HL-60 (cell line): ENCODE measurements around the gene PAWR.

Experiments used
- DNase-seq, 2 experiments: peaks; one replicate each; pipeline ENCODE4 v3.0.0-alpha.2; 2010 to 2020; ENCODE audit warnings: low read depth in 1 of 2, low spot score in 1 of 2
- H3K27ac ChIP-seq: fragments of 250-450 bp; sonication (Bioruptor Pico); replicated peaks from 2 replicates; pipeline ENCODE4 v1.5.1; 2020; ENCODE audit warnings: mild to moderate bottlenecking, moderate library complexity
- H3K27me3 ChIP-seq: fragments of 250-450 bp; sonication (Bioruptor Pico); 2 replicates; pipeline ENCODE4 v1.5.1; 2021; ENCODE audit warnings: mild to moderate bottlenecking, moderate library complexity; ENCODE audit not compliant: insufficient read depth, poor library complexity, severe bottlenecking
- H3K4me3 ChIP-seq: replicated peaks from 2 replicates; pipeline ENCODE4 v1.5.1; 2011; ENCODE audit warnings: mild to moderate bottlenecking, control low read depth, low read length; ENCODE audit not compliant: insufficient read depth
- GABPA ChIP-seq: IDR thresholded peaks from 2 replicates; pipeline ENCODE4 v1.6.1; 2012; ENCODE audit warnings: low read depth
- POLR2AphosphoS5 ChIP-seq: IDR thresholded peaks from 2 replicates; pipeline ENCODE4 v1.6.1; 2012; ENCODE audit warnings: low read depth
- SPI1 ChIP-seq: IDR thresholded peaks from 2 replicates; pipeline ENCODE4 v1.6.1; 2012; ENCODE audit warnings: low read depth, mild to moderate bottlenecking, borderline replicate concordance
- TF ChIP-seq, protein P1 (sequence below): IDR thresholded peaks from one replicate; pipeline ENCODE4 v1.5.1; 2011; ENCODE audit warnings: low read length, control low read depth, inconsistent platforms; ENCODE audit not compliant: insufficient read depth
- TF ChIP-seq, protein P2 (sequence below): IDR thresholded peaks from 2 replicates; pipeline ENCODE4 v1.6.1; 2012; ENCODE audit warnings: low read depth; ENCODE audit not compliant: insufficient replicate concordance

PAWR gene

DNA sequence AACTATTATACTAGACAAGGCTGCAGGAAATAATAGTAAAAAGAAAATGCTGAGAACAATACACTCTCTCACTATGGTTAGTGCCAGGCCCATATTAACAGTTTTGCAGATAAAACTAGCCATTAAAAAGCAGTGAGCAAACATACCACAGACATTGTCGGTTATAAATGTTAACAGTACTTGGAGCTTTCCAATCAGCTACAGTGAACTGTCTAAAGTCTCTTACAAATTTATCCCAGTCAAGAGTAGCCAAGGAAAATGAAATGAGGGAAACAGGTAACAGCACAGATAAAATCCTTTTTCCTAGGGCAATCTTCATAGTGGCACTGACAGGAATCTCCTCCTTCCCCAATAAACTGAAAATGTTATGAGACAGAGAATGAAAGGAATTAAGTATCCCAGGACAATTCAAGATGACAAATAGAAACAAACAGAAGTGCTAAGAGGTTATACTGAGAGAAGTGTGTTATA, 30.8 kb downstream of the PAWR start:
- TF ChIP-seq GABPA (no peak), SPI1 (no peak), POLR2AphosphoS5 (no peak)
- TF ChIP-seq, protein P1, sequence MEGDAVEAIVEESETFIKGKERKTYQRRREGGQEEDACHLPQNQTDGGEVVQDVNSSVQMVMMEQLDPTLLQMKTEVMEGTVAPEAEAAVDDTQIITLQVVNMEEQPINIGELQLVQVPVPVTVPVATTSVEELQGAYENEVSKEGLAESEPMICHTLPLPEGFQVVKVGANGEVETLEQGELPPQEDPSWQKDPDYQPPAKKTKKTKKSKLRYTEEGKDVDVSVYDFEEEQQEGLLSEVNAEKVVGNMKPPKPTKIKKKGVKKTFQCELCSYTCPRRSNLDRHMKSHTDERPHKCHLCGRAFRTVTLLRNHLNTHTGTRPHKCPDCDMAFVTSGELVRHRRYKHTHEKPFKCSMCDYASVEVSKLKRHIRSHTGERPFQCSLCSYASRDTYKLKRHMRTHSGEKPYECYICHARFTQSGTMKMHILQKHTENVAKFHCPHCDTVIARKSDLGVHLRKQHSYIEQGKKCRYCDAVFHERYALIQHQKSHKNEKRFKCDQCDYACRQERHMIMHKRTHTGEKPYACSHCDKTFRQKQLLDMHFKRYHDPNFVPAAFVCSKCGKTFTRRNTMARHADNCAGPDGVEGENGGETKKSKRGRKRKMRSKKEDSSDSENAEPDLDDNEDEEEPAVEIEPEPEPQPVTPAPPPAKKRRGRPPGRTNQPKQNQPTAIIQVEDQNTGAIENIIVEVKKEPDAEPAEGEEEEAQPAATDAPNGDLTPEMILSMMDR, result no peak
- TF ChIP-seq, protein P2, sequence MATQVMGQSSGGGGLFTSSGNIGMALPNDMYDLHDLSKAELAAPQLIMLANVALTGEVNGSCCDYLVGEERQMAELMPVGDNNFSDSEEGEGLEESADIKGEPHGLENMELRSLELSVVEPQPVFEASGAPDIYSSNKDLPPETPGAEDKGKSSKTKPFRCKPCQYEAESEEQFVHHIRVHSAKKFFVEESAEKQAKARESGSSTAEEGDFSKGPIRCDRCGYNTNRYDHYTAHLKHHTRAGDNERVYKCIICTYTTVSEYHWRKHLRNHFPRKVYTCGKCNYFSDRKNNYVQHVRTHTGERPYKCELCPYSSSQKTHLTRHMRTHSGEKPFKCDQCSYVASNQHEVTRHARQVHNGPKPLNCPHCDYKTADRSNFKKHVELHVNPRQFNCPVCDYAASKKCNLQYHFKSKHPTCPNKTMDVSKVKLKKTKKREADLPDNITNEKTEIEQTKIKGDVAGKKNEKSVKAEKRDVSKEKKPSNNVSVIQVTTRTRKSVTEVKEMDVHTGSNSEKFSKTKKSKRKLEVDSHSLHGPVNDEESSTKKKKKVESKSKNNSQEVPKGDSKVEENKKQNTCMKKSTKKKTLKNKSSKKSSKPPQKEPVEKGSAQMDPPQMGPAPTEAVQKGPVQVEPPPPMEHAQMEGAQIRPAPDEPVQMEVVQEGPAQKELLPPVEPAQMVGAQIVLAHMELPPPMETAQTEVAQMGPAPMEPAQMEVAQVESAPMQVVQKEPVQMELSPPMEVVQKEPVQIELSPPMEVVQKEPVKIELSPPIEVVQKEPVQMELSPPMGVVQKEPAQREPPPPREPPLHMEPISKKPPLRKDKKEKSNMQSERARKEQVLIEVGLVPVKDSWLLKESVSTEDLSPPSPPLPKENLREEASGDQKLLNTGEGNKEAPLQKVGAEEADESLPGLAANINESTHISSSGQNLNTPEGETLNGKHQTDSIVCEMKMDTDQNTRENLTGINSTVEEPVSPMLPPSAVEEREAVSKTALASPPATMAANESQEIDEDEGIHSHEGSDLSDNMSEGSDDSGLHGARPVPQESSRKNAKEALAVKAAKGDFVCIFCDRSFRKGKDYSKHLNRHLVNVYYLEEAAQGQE, result no peak
- no peak for DNase-seq
- H3K4me3 ChIP-seq, result no peak overlapping the region
- H3K27me3 ChIP-seq, result no peaks in the 10 kb centered on the region
- no peak overlapping the region for H3K27ac ChIP-seq

DNA sequence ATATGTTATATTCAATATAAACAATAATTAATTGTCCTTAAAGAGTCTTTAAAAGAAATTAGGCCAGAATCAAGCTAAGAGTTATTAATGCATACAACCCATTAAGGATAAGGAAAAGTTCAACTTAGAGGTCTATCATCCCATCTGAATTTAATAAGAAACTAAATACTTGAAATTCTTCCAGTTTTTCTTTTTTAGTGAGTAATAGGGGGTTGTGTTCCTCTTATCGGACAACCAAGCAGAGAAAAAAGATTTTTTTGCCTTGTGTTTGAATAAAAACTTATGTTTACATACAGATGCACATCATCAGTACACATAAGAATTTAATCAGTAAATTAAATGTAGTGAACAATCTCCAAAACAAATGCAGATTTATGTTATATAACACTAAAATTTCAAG, 32.5 kb downstream of the PAWR start:
- no peak overlapping the region for H3K4me3 ChIP-seq
- H3K27ac ChIP-seq, result no peak overlapping the region

DNA sequence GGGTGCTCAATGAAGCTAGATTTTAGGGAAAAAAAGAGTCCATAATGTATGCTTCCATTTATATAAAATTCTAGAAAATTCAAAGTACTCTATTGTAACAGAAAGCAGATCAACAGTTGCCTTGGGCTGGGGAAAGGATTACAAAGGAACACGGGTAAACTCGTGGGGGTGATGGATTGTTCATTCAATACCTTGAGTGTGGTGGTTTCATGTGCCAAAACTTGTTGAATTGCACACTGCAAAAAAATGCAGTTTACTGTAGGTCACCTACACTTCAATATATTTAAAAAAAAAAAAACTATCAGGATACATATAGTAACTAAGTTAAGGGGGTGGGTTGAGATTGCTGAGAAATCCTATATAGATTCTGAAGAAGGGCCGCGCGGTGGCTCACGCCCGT, 33.6 kb downstream of the PAWR start:
- no peak for DNase-seq
- no peak overlapping the region for H3K27ac ChIP-seq
- H3K27me3 ChIP-seq, result no peaks in the 10 kb centered on the region
- no peak overlapping the region for H3K4me3 ChIP-seq
- TF ChIP-seq, protein P1, result no peak
- TF ChIP-seq GABPA, result no peak
- no peak for TF ChIP-seq SPI1
- TF ChIP-seq, protein P2, result no peak
- TF ChIP-seq POLR2AphosphoS5, result no peak

More for the DNA sequence above, 32.5 kb downstream of the PAWR start:
- TF ChIP-seq, protein P2, result no peak
- TF ChIP-seq GABPA (no peak), POLR2AphosphoS5 (no peak), SPI1 (no peak)
- TF ChIP-seq, protein P1, result no peak
- H3K27me3 ChIP-seq, result no peaks in the 10 kb centered on the region
- DNase-seq, result no peak
